RWPE1 (cell line): Measurements from ENCODE around the gene XK.

Experiments
- CTCF ChIA-PET: fragments of 350-600 bp; sonication (Branson Sonifier 250); formaldehyde crosslinking; extraction: SDS; loops from one replicate; lab custom pipeline; 2021; lab: Yijun Ruan, JAX
- POLR2A ChIA-PET: fragments of 400-600 bp; formaldehyde crosslinking; extraction: SDS; loops from one replicate; lab custom pipeline; 2020; ENCODE audit warnings: antibody characterized with exemption; ENCODE audit not compliant: low non-redundant PET; lab: Yijun Ruan, JAX
- DNase-seq: peaks from one replicate; pipeline ENCODE4 v3.0.0; 2012; ENCODE audit warnings: low spot score
- H3K27ac ChIP-seq: fragments of 450-650 bp; 2 replicates; pipeline ENCODE4 v1.5.1; 2017
- CTCF ChIP-seq: fragments of 450-650 bp; conservative IDR thresholded peaks from 2 replicates; pipeline ENCODE4 v1.5.1; 2017; ENCODE audit warnings: low read depth, mild to moderate bottlenecking

Gene XK

GRCh38 chrX:37754516-37754915 lies 68.9 kb downstream of the XK start:
- ChIA-PET CTCF (no interaction called here), POLR2A (no interaction called here)
- TF ChIP-seq CTCF: no peak
- no peak overlapping the region for H3K27ac ChIP-seq
- DNase-seq: no peak

- no peak overlapping the region for H3K27ac ChIP-seq
- ChIA-PET POLR2A (no interaction called here), CTCF (no interaction called here)
- no peak for DNase-seq
- no peak for TF ChIP-seq CTCF
Observed at GRCh38 chrX:37755025-37755424, 69.4 kb downstream of the XK start.

GRCh38 chrX:37757082-37757481 lies 71.5 kb downstream of the XK start:
- CTCF ChIA-PET: no interaction called here

GRCh38 chrX:37759351-37759750 lies 73.8 kb downstream of the XK start:
- TF ChIP-seq CTCF: no peak
- POLR2A ChIA-PET: no interaction called here
- DNase-seq: no peak
- CTCF ChIA-PET: interaction anchor here (0.6 kb wide), 1 partner anchor 774 kb away, joined by 4 read pairs; no protein-coding TSS in a partner anchor
- no peak overlapping the region for H3K27ac ChIP-seq

More at GRCh38 chrX:37757082-37757481, 71.5 kb downstream of the XK start:
- no peak overlapping the region for H3K27ac ChIP-seq
- POLR2A ChIA-PET: no interaction called here
- DNase-seq: no peak
- TF ChIP-seq CTCF: no peak

- POLR2A ChIA-PET: no interaction called here
- no peak for TF ChIP-seq CTCF
- no peak for DNase-seq
- H3K27ac ChIP-seq: no peak overlapping the region
- CTCF ChIA-PET: no interaction called here
Observed at GRCh38 chrX:37759878-37760418, 74.4 kb downstream of the XK start.

- no peak for DNase-seq
- POLR2A ChIA-PET: no interaction called here
- TF ChIP-seq CTCF: no peak
- H3K27ac ChIP-seq: no peak overlapping the region
- CTCF ChIA-PET: no interaction called here
Observed at GRCh38 chrX:37763400-37763799, 77.8 kb downstream of the XK start.

- POLR2A ChIA-PET: no interaction called here
- CTCF ChIA-PET: no interaction called here
- TF ChIP-seq CTCF: no peak
- no peak overlapping the region for H3K27ac ChIP-seq
- DNase-seq: no peak
Observed at GRCh38 chrX:37765507-37765906, 79.9 kb downstream of the XK start.
